SK-N-SH (cell line): ENCODE results near the gene FZR1. TPM values are rescaled to one million over a fixed set of nuclear protein-coding genes. Genes with fewer than 3 reads are reported as not detected.

Experiments used
- CTCF ChIA-PET: fragments of 300-600, 350-600 bp; formaldehyde crosslinking; extraction: SDS; loops from one replicate; lab custom pipeline; 2021; lab: Yijun Ruan, JAX
- POLR2A ChIA-PET: fragments of 350-600 bp; sonication (Branson Sonifier 250); formaldehyde crosslinking; extraction: SDS; loops from one replicate; lab custom pipeline; 2020; ENCODE audit warnings: antibody characterized with exemption, inconsistent platforms; lab: Yijun Ruan, JAX
- DNase-seq: peaks from one replicate; pipeline ENCODE4 v3.0.0; 2012
- H2AFZ ChIP-seq: fragments of 200-600 bp; sonication (generic); 2 replicates; pipeline ENCODE4 v1.8.1; 2016; ENCODE audit warnings: antibody characterized with exemption, mild to moderate bottlenecking, low read depth
- H3F3A ChIP-seq: fragments of 200-600 bp; sonication (generic); replicated peaks from 2 replicates; pipeline ENCODE3; 2016; ENCODE audit warnings: antibody characterized with exemption, mild to moderate bottlenecking; ENCODE audit not compliant: insufficient read depth
- H3K27ac ChIP-seq, 2 experiments: fragments of 200-500 bp in 1 of 2; fragments of 200-600 bp in 1 of 2; sonication (Bioruptor generic) in 1 of 2; sonication (generic), shearing (Covaris generic) in 1 of 2; 2 replicates each; pipeline versions ENCODE4 v1.5.1 to v1.6.1; 2014 to 2016; ENCODE audit warnings: low read depth in 2 of 2, inconsistent platforms in 1 of 2, low read length in 1 of 2, mild to moderate bottlenecking in 1 of 2, mixed read lengths in 1 of 2
- H3K27me3 ChIP-seq: fragments of 200-600 bp; sonication (generic), shearing (Covaris generic); 2 replicates; pipeline ENCODE4 v1.6.1; 2016; ENCODE audit warnings: mixed run types; ENCODE audit not compliant: insufficient read depth
- H3K36me3 ChIP-seq, 2 experiments: fragments of 200-500 bp in 1 of 2; fragments of 200-600 bp in 1 of 2; sonication (Bioruptor generic) in 1 of 2; sonication (generic) in 1 of 2; replicated peaks in 1 of 2; 2 replicates each; pipeline versions ENCODE3 to v1.5.1; 2014 to 2016; ENCODE audit warnings: low read length in 1 of 2, mild to moderate bottlenecking in 1 of 2; ENCODE audit not compliant: insufficient read depth in 2 of 2, control insufficient read depth in 1 of 2
- H3K4me1 ChIP-seq, 2 experiments: fragments of 200-500 bp in 1 of 2; fragments of 200-600 bp in 1 of 2; sonication (Bioruptor generic) in 1 of 2; sonication (generic), shearing (Covaris generic) in 1 of 2; 2 replicates each; pipeline versions ENCODE4 v1.5.1 to v1.6.1; 2014 to 2016; ENCODE audit warnings: low read depth in 1 of 2, low read length in 1 of 2, mixed run types in 1 of 2; ENCODE audit not compliant: insufficient read depth in 2 of 2, control insufficient read depth in 1 of 2
- H3K4me2 ChIP-seq: fragments of 200-600 bp; sonication (generic), shearing (Covaris generic); 2 replicates; pipeline ENCODE4 v1.6.1; 2017; ENCODE audit warnings: mixed run types
- H3K4me3 ChIP-seq, 2 experiments: fragments of 200-500 bp in 1 of 2; fragments of 200-600 bp in 1 of 2; sonication (Bioruptor generic) in 1 of 2; sonication (generic), shearing (Covaris generic) in 1 of 2; 2 replicates each; pipeline versions ENCODE4 v1.5.1 to v1.8.1; 2014 to 2016; ENCODE audit warnings: low read depth in 2 of 2, inconsistent platforms in 1 of 2, low read length in 1 of 2, mild to moderate bottlenecking in 1 of 2, mixed read lengths in 1 of 2, moderate library complexity in 1 of 2
- H3K79me2 ChIP-seq: fragments of 200-600 bp; sonication (generic); 2 replicates; pipeline ENCODE4 v1.8.1; 2017; ENCODE audit warnings: mild to moderate bottlenecking; ENCODE audit not compliant: insufficient read depth
- H3K9ac ChIP-seq: fragments of 200-600 bp; sonication (generic); 2 replicates; pipeline ENCODE4 v1.6.1; 2017; ENCODE audit warnings: mixed run types
- H3K9me2 ChIP-seq: fragments of 200-600 bp; sonication (generic); 2 replicates; pipeline ENCODE4 v1.6.1; 2017; ENCODE audit warnings: mixed run types
- H3K9me3 ChIP-seq: fragments of 200-600 bp; sonication (generic); 2 replicates; pipeline ENCODE4 v1.6.1; 2017; ENCODE audit warnings: mixed run types, mild to moderate bottlenecking, moderate library complexity
- H4K20me1 ChIP-seq: fragments of 200-600 bp; sonication (generic); 2 replicates; pipeline ENCODE4 v1.6.1; 2017; ENCODE audit warnings: mild to moderate bottlenecking, mixed run types; ENCODE audit not compliant: insufficient read depth
- CTCF ChIP-seq: fragments of 200-600 bp; sonication (generic); IDR thresholded peaks from 2 replicates; pipeline ENCODE4 v1.6.1; 2017; ENCODE audit warnings: antibody characterized with exemption, mild to moderate bottlenecking, moderate library complexity
- FOXJ3 ChIP-seq: sonication (generic); formaldehyde crosslinking; IDR thresholded peaks from 2 replicates; pipeline ENCODE4 v1.5.1; 2020; ENCODE audit warnings: mild to moderate bottlenecking, missing genetic modification reagents
- IRF3 ChIP-seq: fragments of 150-350 bp; IDR thresholded peaks from 2 replicates; pipeline ENCODE4 v1.6.1; 2016; ENCODE audit warnings: mild to moderate bottlenecking, low read depth, low read length
- JUND ChIP-seq: IDR thresholded peaks from 2 replicates; pipeline ENCODE4 v1.4.0; 2012
- MAX ChIP-seq: IDR thresholded peaks from 2 replicates; pipeline ENCODE4 v1.4.0; 2012; ENCODE audit warnings: low read depth
- MEF2A ChIP-seq: IDR thresholded peaks from 2 replicates; pipeline ENCODE4 v1.4.0; 2012; ENCODE audit warnings: low read depth, borderline replicate concordance
- NFIC ChIP-seq: IDR thresholded peaks from 2 replicates; pipeline ENCODE4 v1.4.0; 2012; ENCODE audit warnings: borderline replicate concordance
- PBX3 ChIP-seq: IDR thresholded peaks from 2 replicates; pipeline ENCODE4; 2012
- POLR2AphosphoS5 ChIP-seq: IDR thresholded peaks from 2 replicates; pipeline ENCODE4 v1.6.1; 2012; ENCODE audit warnings: low read depth, low read length
- RCOR1 ChIP-seq: fragments of 150-350 bp; IDR thresholded peaks from 2 replicates; pipeline ENCODE4 v1.6.1; 2017; ENCODE audit warnings: antibody characterized with exemption, low read length
- RXRA ChIP-seq: IDR thresholded peaks from 2 replicates; pipeline ENCODE4 v1.4.0; 2012; ENCODE audit warnings: low read depth, mild to moderate bottlenecking, borderline replicate concordance
- SMC3 ChIP-seq: IDR thresholded peaks from 2 replicates; pipeline ENCODE4 v1.6.1; 2012; ENCODE audit warnings: low read depth, low read length, improper control_type of control experiment
- TCF12 ChIP-seq: IDR thresholded peaks from 2 replicates; pipeline ENCODE4 v1.4.0; 2012
- USF2 ChIP-seq: fragments of 150-350 bp; IDR thresholded peaks from 2 replicates; pipeline ENCODE4 v1.6.1; 2017; ENCODE audit warnings: antibody characterized with exemption, low read length, low read depth, borderline replicate concordance
- WGBS: methylation state at CpG from one replicate; pipeline ENCODE4 v1.1.6; 2017; ENCODE audit warnings: low lambda C conversion rate; 5-methylcytosine and 5-hydroxymethylcytosine counted together
- polyA plus RNA-seq, 3 experiments: library from polyadenylated mRNA; depleted of rRNA; stranded (reverse); fragments of >200 nt; gene quantifications; 2 replicates each; pipeline ENCODE4 v1.2.3, GENCODE V29; 2012

Gene FZR1
- polyA plus RNA-seq, 1 of the 3 experiments (the other 2 are of a cell fraction), result 36.3 TPM

- Histone ChIP-seq H3K9me2 (no peaks in the 10 kb centered on the region), H4K20me1 (no peaks in the 10 kb centered on the region), H3K36me3 (no peaks in the 10 kb centered on the region), H3K4me1 (no peaks in the 10 kb centered on the region; a peak in 1 of 4 replicates), H3K27me3 (no peaks in the 10 kb centered on the region; the same call in 1 of the 2 replicates), H3K27ac (no peak overlapping the region), H3K9ac (no peak overlapping the region), H3K79me2 (no peaks in the 10 kb centered on the region), H2AFZ (no peak overlapping the region), H3F3A (no peaks in the 10 kb centered on the region), H3K9me3 (no peaks in the 10 kb centered on the region), H3K4me2 (no peak overlapping the region; the same call in 1 of the 2 replicates), H3K4me3 (no peak overlapping the region)
- ChIA-PET POLR2A (no interaction called here), CTCF (interaction anchor here (1.0 to 8.7 kb wide), 7 partner anchors 11 to 184 kb away, joined by 3 to 92 read pairs (median 7); no protein-coding TSS in a partner anchor)
- TF ChIP-seq JUND (no peak), PBX3 (no peak), CTCF (no peak), RCOR1 (no peak), TCF12 (no peak), IRF3 (no peak), USF2 (no peak), SMC3 (no peak), FOXJ3 (CRISPR knock-in tag) (no peak), RXRA (no peak), NFIC (no peak), MEF2A (no peak), POLR2AphosphoS5 (no peak), MAX (no peak)
- WGBS, result 69% methylated on average over 24 of the region's 49 CpGs
- DNase-seq, result peak; percentile 62
These were observed 23.4 kb upstream of the FZR1 start for GRCh38 chr19:3482507-3483225.
